HepG2 (cell line): Measurements from ENCODE around the gene POLN. TPM values are rescaled to one million over a fixed set of nuclear protein-coding genes. Genes with fewer than 3 reads are reported as not detected.

Experiments used
- DDIT3 ChIP-seq: sonication (generic); formaldehyde crosslinking; IDR thresholded peaks from 2 replicates; pipeline ENCODE4 v1.4.0; 2020; ENCODE audit warnings: mild to moderate bottlenecking, missing genetic modification reagents
- E2F2 ChIP-seq: sonication (generic); formaldehyde crosslinking; IDR thresholded peaks from 2 replicates; pipeline ENCODE4 v1.4.0; 2020; ENCODE audit warnings: missing genetic modification reagents, borderline replicate concordance
- FOXK1 ChIP-seq: sonication (generic); formaldehyde crosslinking; IDR thresholded peaks from 2 replicates; pipeline ENCODE4 v1.4.0; 2020; ENCODE audit warnings: low read depth, missing genetic modification reagents, borderline replicate concordance
- HDAC6 ChIP-seq: fragments of 200-600 bp; sonication (generic); IDR thresholded peaks from 2 replicates; pipeline ENCODE4 v1.7.0; 2017; ENCODE audit warnings: mild to moderate bottlenecking, antibody characterized with exemption, low read length, low read depth
- MED1 ChIP-seq: sonication (generic); formaldehyde crosslinking; IDR thresholded peaks from 2 replicates; pipeline ENCODE4 v1.4.0; 2020; ENCODE audit warnings: missing genetic modification reagents
- MTA3 ChIP-seq: sonication (generic); formaldehyde crosslinking; IDR thresholded peaks from 2 replicates; pipeline ENCODE4 v1.4.0; 2020; ENCODE audit warnings: missing genetic modification reagents
- MXD4 ChIP-seq: IDR thresholded peaks from 2 replicates; pipeline ENCODE4 v1.6.1; 2016; ENCODE audit warnings: mild to moderate bottlenecking, missing biosample characterization, missing genetic modification reagents
- NCOA5 ChIP-seq: sonication (generic); formaldehyde crosslinking; IDR thresholded peaks from 2 replicates; pipeline ENCODE4 v1.4.0; 2020; ENCODE audit warnings: missing genetic modification reagents
- PRDM15 ChIP-seq: sonication (generic); formaldehyde crosslinking; IDR thresholded peaks from 2 replicates; pipeline ENCODE4 v1.4.0; 2020; ENCODE audit warnings: missing genetic modification reagents
- PREB ChIP-seq: sonication (generic); formaldehyde crosslinking; IDR thresholded peaks from 2 replicates; pipeline ENCODE4 v1.4.0; 2020; ENCODE audit warnings: missing genetic modification reagents
- PRPF4 ChIP-seq: fragments of 200-400 bp; formaldehyde crosslinking; IDR thresholded peaks from 2 replicates; pipeline ENCODE4 v1.6.1; 2016; ENCODE audit warnings: low read length, low read depth; ENCODE audit not compliant: poor library complexity, severe bottlenecking
- RFXAP ChIP-seq: sonication (generic); formaldehyde crosslinking; IDR thresholded peaks from 2 replicates; pipeline ENCODE4 v1.4.0; 2020; ENCODE audit warnings: missing genetic modification reagents, borderline replicate concordance
- ZBTB25 ChIP-seq: IDR thresholded peaks from 2 replicates; pipeline ENCODE4 v1.6.1; 2018; ENCODE audit warnings: missing genetic modification reagents
- ZC3H13 ChIP-seq: sonication (generic); formaldehyde crosslinking; IDR thresholded peaks from 2 replicates; pipeline ENCODE4 v1.8.1; 2023; ENCODE audit warnings: mild to moderate bottlenecking, missing genetic modification reagents, moderate library complexity
- ZMYM3 ChIP-seq: sonication (generic); formaldehyde crosslinking; IDR thresholded peaks from 2 replicates; pipeline ENCODE4 v1.5.1; 2020; ENCODE audit warnings: mild to moderate bottlenecking, missing genetic modification reagents
- ZNF24 ChIP-seq: fragments of 450-650 bp; IDR thresholded peaks from 2 replicates; pipeline ENCODE4 v1.6.1; 2017; ENCODE audit warnings: antibody characterized with exemption, mild to moderate bottlenecking
- ZNF335 ChIP-seq: sonication (generic); formaldehyde crosslinking; IDR thresholded peaks from 2 replicates; pipeline ENCODE4 v1.4.0; 2020; ENCODE audit warnings: missing genetic modification reagents
- ZNF414 ChIP-seq: sonication (generic); formaldehyde crosslinking; IDR thresholded peaks from 2 replicates; pipeline ENCODE4 v1.5.0; 2020; ENCODE audit warnings: missing genetic modification reagents
- ZNF460 ChIP-seq: sonication (generic); formaldehyde crosslinking; IDR thresholded peaks from 2 replicates; pipeline ENCODE4 v1.5.1; 2020; ENCODE audit warnings: missing genetic modification reagents, mild to moderate bottlenecking, borderline replicate concordance
- ZNF678 ChIP-seq: sonication (generic); formaldehyde crosslinking; IDR thresholded peaks from 2 replicates; pipeline ENCODE4 v1.4.0; 2020; ENCODE audit warnings: mild to moderate bottlenecking, missing genetic modification reagents
- ZSCAN20 ChIP-seq: sonication (generic); formaldehyde crosslinking; IDR thresholded peaks from 2 replicates; pipeline ENCODE4 v1.4.0; 2020; ENCODE audit warnings: missing genetic modification reagents, mild to moderate bottlenecking, borderline replicate concordance
- polyA plus RNA-seq, 8 experiments: library from polyadenylated mRNA; depleted of rRNA in 3 of 8; stranded (reverse) in 7 of 8; unstranded in 1 of 8; fragments of >200 nt; fragmentation: Illumina TruSeq in 4 of 8; extraction: Trizol in 4 of 8; gene quantifications; 2 replicates each; pipeline versions ENCODE4 v1.2.1 to v1.2.3, GENCODE V29; 2011 to 2016; ENCODE audit warnings: low read depth in 4 of 8, missing spikeins in 1 of 8, mixed read lengths in 1 of 8; ENCODE audit not compliant: insufficient read depth in 1 of 8
- total RNA-seq, 5 experiments: library from RNA; depleted of rRNA; stranded (reverse); fragments of >200 nt; fragmentation: Illumina TruSeq; extraction: Trizol; gene quantifications; 2 replicates each; pipeline ENCODE4 v1.2.3, GENCODE V29; 2016; ENCODE audit warnings: low read depth in 1 of 5

POLN gene
- total and polyA plus RNA-seq, 2 of the 13 experiments (the other 11 are each of a cell fraction or from before 2014, with no cell fraction given), result 0.93 to 1.5 TPM

GRCh38 chr4:2172627-2173231, 69.2 kb downstream of the POLN start (continued):
- TF ChIP-seq ZBTB25 (CRISPR knock-in tag) (no peak), PRDM15 (CRISPR knock-in tag) (no peak), ZNF678 (CRISPR knock-in tag) (no peak), ZNF24 (no peak), ZSCAN20 (CRISPR knock-in tag) (no peak), PRPF4 (no peak), E2F2 (CRISPR knock-in tag) (no peak), FOXK1 (CRISPR knock-in tag) (no peak), PREB (no peak), ZNF414 (CRISPR knock-in tag) (no peak), ZC3H13 (no peak), RFXAP (CRISPR knock-in tag) (no peak), NCOA5 (CRISPR knock-in tag) (no peak), DDIT3 (no peak), ZNF335 (CRISPR knock-in tag) (no peak), ZNF460 (CRISPR knock-in tag) (no peak), MED1 (CRISPR knock-in tag) (0 out of 2 replicates have a peak, but pooled peaks have one; percentile 31), ZMYM3 (CRISPR knock-in tag) (0 out of 2 replicates have a peak, but pooled peaks have one; percentile 13), HDAC6 (no peak), MTA3 (no peak), MXD4 (CRISPR knock-in tag) (no peak)
